Measurements from ENCODE around the gene FARSA.

- TF ChIP-seq CTCF (IDR thresholded peaks at IDR 0.05) (peak in 1 of 6 experiments; percentile 5), POLR2A (IDR thresholded peaks at IDR 0.05) (peak; percentile 85 to 90)
Observed at GRCh38 chr19:12945479-12946091, 12.1 kb upstream of the FARSA start, which contains the start of gene RAD23A.
